Skeletal muscle tissue (tissue), 4 donors: Measurements from ENCODE around the gene CNTROB. TPM values are rescaled to one million over a fixed set of nuclear protein-coding genes. Genes with fewer than 3 reads are reported as not detected.
"Not testable (repeated sequence)": the region's sequence is repeated elsewhere in the genome, so short reads cannot be mapped to it uniquely, and the experiment has no call there.

Source experiments
- H3K27ac ChIP-seq: one replicate; pipeline ENCODE4 v1.7.0; 2013; ENCODE audit warnings: mild to moderate bottlenecking, low read depth, low read length, inconsistent platforms
- H3K27me3 ChIP-seq, 3 donors: one replicate each; pipeline ENCODE4 v1.7.0; 2013; ENCODE audit warnings: low read length in 3 of 3; ENCODE audit not compliant: control insufficient read depth in 3 of 3, insufficient read depth in 3 of 3
- H3K36me3 ChIP-seq, 3 donors: one replicate each; pipeline ENCODE4 v1.7.0; 2013; ENCODE audit warnings: low read length in 3 of 3; ENCODE audit not compliant: control insufficient read depth in 3 of 3, insufficient read depth in 3 of 3
- H3K4me1 ChIP-seq, 3 donors: one replicate each; pipeline ENCODE4 v1.7.0; 2013; ENCODE audit warnings: low read length in 3 of 3, mild to moderate bottlenecking in 3 of 3; ENCODE audit not compliant: control insufficient read depth in 3 of 3, insufficient read depth in 3 of 3
- H3K4me3 ChIP-seq, 3 donors: one replicate each; pipeline ENCODE4 v1.7.0; 2013; ENCODE audit warnings: low read length in 3 of 3
- H3K9ac ChIP-seq, 3 donors: one replicate each; pipeline ENCODE4 v1.7.0; 2013; ENCODE audit warnings: low read length in 3 of 3, mild to moderate bottlenecking in 3 of 3, moderate library complexity in 2 of 3, low read depth in 1 of 3
- H3K9me3 ChIP-seq, 3 donors: one replicate each; pipeline ENCODE4 v1.7.0; 2013; ENCODE audit warnings: low read length in 3 of 3; ENCODE audit not compliant: control insufficient read depth in 3 of 3
- total RNA-seq: library from RNA; depleted of rRNA; stranded (reverse); fragments of >200 nt; gene quantifications from one replicate; pipeline ENCODE4 v1.2.3, GENCODE V29; 2014
- donor health status: Osteomylitis.

Gene CNTROB
- total RNA-seq, 1 donor from 2014 or later = 9.9 TPM

DNA sequence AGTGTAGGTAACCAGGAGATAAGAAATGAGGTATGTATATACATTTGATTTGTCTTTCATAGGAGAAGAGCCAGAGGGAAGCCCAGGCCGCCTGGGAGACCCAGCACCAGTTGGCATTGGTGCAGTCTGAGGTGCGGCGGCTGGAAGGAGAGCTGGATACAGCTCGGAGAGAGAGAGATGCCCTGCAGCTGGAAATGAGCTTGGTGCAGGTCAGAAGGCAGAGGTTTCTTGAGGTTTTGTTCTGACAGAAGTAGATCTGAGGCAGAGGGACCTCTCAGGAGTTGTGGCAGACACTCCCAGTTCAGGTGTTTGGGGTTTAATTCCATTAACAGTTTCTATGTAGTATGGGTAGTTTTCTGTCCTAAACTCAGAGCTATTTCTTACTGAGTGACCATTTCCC, 8.0 kb downstream of the CNTROB start:
- Histone ChIP-seq H3K4me1 (no peaks in the 10 kb centered on the region), H3K4me3 (no peak overlapping the region), H3K9me3 (no peaks in the 10 kb centered on the region), H3K9ac (no peak overlapping the region), H3K27ac (no peak overlapping the region), H3K36me3 (peaks cover 37 to 57% (median 54%) of the 10 kb centered on the region in 3 donors), H3K27me3 (no peaks in the 10 kb centered on the region)

- H3K27ac ChIP-seq = no peak overlapping the region
- H3K27me3 ChIP-seq = no peaks in the 10 kb centered on the region
- no peaks in the 10 kb centered on the region for H3K4me1 ChIP-seq
- H3K36me3 ChIP-seq = peaks cover 41 to 61% (median 57%) of the 10 kb centered on the region in 3 donors
- no peak overlapping the region for H3K4me3 ChIP-seq
- no peak overlapping the region for H3K9ac ChIP-seq
- H3K9me3 ChIP-seq = no peaks in the 10 kb centered on the region
These were observed 8.7 kb downstream of the CNTROB start for GRCh38 chr17:7940743-7941142.

DNA sequence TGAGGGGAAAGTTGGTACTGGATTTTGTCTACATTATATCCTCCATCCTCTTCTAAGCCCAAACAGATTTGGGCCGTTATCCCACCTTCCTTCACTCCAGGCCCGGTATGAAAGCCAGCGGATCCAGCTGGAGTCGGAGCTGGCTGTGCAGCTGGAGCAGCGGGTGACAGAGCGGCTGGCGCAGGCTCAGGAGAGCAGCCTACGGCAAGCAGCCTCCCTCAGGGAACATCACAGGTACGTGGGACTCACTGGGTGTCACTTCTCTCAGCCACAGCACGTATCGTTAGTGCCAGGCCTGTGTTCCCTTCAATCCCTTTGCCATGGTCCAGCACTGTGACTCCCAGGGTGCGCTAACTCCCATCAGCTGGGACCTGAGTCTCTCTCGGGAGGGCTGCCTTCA, 11.3 kb downstream of the CNTROB start:
- no peak overlapping the region for H3K4me3 ChIP-seq
- peaks cover 61 to 71% (median 64%) of the 10 kb centered on the region in 3 donors for H3K36me3 ChIP-seq
- no peak overlapping the region for H3K27ac ChIP-seq
- no peaks in the 10 kb centered on the region for H3K4me1 ChIP-seq
- no peaks in the 10 kb centered on the region for H3K9me3 ChIP-seq
- H3K27me3 ChIP-seq = no peaks in the 10 kb centered on the region
- H3K9ac ChIP-seq = peak overlapping the region in 1 of 3 donors; percentile 3

GRCh38 chr17:7944326-7944725, 12.3 kb downstream of the CNTROB start:
- peaks cover 67 to 79% (median 72%) of the 10 kb centered on the region in 3 donors for H3K36me3 ChIP-seq

DNA sequence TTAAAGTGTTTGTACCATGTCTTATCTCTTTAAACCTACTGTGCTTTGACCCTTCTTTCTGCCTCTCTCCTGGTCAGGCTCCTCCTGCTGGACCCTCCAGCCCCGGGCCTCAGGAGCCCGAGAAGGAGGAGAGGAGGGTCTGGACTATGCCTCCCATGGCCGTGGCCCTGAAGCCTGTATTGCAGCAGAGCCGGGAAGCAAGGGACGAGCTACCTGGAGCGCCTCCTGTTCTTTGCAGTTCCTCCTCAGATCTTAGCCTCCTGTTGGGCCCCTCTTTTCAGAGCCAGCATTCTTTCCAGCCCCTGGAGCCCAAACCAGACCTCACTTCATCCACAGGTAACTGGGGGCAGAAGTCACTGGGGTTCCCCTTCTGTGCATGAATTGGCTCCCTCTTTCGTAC, 13.6 kb downstream of the CNTROB start:
- H3K27me3 ChIP-seq = no peaks in the 10 kb centered on the region
- H3K36me3 ChIP-seq = peaks cover 59 to 68% (median 62%) of the 10 kb centered on the region in 3 donors
- H3K4me1 ChIP-seq = no peaks in the 10 kb centered on the region
- no peaks in the 10 kb centered on the region for H3K9me3 ChIP-seq
- no peak overlapping the region for H3K27ac ChIP-seq
- H3K9ac ChIP-seq = no peak overlapping the region
- H3K4me3 ChIP-seq = no peak overlapping the region

More at GRCh38 chr17:7944326-7944725, 12.3 kb downstream of the CNTROB start:
- Histone ChIP-seq H3K27me3 (no peaks in the 10 kb centered on the region), H3K9me3 (no peaks in the 10 kb centered on the region), H3K9ac (no peak overlapping the region), H3K4me3 (no peak overlapping the region), H3K4me1 (no peaks in the 10 kb centered on the region), H3K27ac (no peak overlapping the region)

DNA sequence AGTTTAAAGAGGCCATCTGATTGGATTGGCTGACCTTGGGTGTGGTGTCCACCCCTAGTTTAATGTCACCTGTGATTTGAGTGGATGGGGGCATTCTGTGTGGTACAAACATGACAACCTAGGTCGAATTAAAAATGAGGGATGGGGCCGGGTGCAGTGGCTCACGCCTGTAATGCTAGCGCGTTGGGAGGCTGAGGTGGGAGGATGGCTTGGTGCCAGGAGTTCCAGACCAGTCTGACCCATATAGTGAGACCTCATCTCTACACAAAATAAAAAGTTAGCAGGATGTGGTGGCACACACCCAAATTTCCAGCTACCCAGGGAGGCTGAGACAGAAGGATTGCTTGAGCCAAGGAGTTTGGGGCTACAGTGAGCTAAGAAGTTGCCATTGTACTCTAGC, 14.4 kb downstream of the CNTROB start:
- no peaks in the 10 kb centered on the region for H3K27me3 ChIP-seq
- H3K9me3 ChIP-seq = no peaks in the 10 kb centered on the region
- H3K4me3 ChIP-seq = no peak overlapping the region
- no peak overlapping the region for H3K9ac ChIP-seq
- peaks cover 55 to 66% (median 60%) of the 10 kb centered on the region in 3 donors for H3K36me3 ChIP-seq
- no peak overlapping the region for H3K27ac ChIP-seq
- no peaks in the 10 kb centered on the region for H3K4me1 ChIP-seq

DNA sequence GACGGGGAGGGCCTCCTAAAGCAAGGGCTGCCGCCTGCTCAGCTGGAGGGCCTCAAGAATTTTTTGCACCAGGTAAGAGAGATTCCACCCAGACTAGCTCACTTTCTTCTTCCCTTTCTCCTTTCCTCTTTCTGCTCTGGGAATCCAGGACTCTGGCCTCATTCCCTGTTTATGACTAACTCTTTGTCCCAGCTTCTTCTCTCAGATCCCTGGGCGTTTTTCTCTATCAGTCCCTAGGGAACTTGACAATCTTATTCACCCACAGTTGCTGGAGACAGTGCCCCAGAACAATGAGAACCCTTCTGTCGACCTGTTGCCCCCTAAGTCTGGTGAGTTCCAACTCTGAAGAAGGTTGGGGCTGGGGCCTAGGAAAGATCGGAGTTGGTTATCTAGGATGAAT, 15.6 kb downstream of the CNTROB start:
- H3K4me3 ChIP-seq = no peak overlapping the region
- H3K9ac ChIP-seq = no peak overlapping the region
- H3K27me3 ChIP-seq = no peaks in the 10 kb centered on the region
- H3K36me3 ChIP-seq = peaks cover 53 to 60% (median 59%) of the 10 kb centered on the region in 3 donors
- H3K4me1 ChIP-seq = no peaks in the 10 kb centered on the region
- H3K9me3 ChIP-seq = no peaks in the 10 kb centered on the region
- H3K27ac ChIP-seq = no peak overlapping the region

DNA sequence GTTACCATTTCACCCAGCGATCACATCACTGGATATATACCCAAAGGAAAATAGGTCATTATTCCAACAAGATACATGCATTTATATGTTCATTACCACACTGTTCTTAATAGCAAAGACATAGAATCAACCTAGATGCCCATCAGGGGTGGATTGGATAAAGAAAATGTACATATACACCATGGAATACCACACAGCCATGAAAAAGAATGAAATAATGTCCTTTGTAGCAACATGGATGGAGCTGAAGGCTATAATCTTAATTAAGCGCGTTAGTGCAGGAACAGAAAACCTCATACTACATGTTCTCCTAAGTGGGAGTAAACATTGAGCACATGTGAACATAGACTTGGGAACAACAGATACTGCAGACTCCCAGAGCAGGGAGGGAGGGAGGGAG, 18.6 kb downstream of the CNTROB start:
- Histone ChIP-seq H3K4me3 (no peak overlapping the region), H3K27ac (no peak overlapping the region), H3K27me3 (no peaks in the 10 kb centered on the region), H3K9me3 (no peaks in the 10 kb centered on the region), H3K4me1 (no peaks in the 10 kb centered on the region), H3K36me3 (peaks cover 31 to 35% (median 34%) of the 10 kb centered on the region in 3 donors), H3K9ac (no peak overlapping the region)

- no peaks in the 10 kb centered on the region for H3K4me1 ChIP-seq
- H3K27me3 ChIP-seq = no peaks in the 10 kb centered on the region
- H3K9ac ChIP-seq = no peak overlapping the region
- peaks cover 24 to 28% (median 27%) of the 10 kb centered on the region in 3 donors for H3K36me3 ChIP-seq
- H3K4me3 ChIP-seq = no peak overlapping the region
- no peaks in the 10 kb centered on the region for H3K9me3 ChIP-seq
- no peak overlapping the region for H3K27ac ChIP-seq
These were observed 19.3 kb downstream of the CNTROB start for GRCh38 chr17:7951143-7951792.

GRCh38 chr17:7953266-7953665, 21.3 kb downstream of the CNTROB start:
- H3K9me3 ChIP-seq, H3K4me3 ChIP-seq, H3K9ac ChIP-seq, H3K27me3 ChIP-seq, H3K4me1 ChIP-seq, H3K27ac ChIP-seq: not testable (repeated sequence)
- H3K36me3 ChIP-seq = peaks cover 8 to 13% (median 10%) of the 10 kb centered on the region in 3 donors
